DND-41 (cell line): ENCODE measurements around the gene PTPRG.

Experiments
- ATAC-seq: fragments of 200-7000 bp; cut with Tn5 transposase; 3 replicates; pipeline ENCODE4 v1.9.1; 2021; ENCODE audit warnings: low read depth; ENCODE audit not compliant: insufficient read depth
- DNase-seq: peaks from one replicate; pipeline ENCODE4 v3.0.0-alpha.2; 2020
- H2AFZ ChIP-seq: 2 replicates; pipeline ENCODE4 v1.6.0; 2012; ENCODE audit warnings: low read depth, low read length
- H3K27ac ChIP-seq: 2 replicates; pipeline ENCODE4 v1.5.1; 2012; ENCODE audit warnings: low read length, inconsistent platforms
- H3K27me3 ChIP-seq: fragments of 200-600 bp; sonication (generic); 2 replicates; pipeline ENCODE4 v1.6.0; 2012; ENCODE audit warnings: low read length, mild to moderate bottlenecking, inconsistent platforms; ENCODE audit not compliant: insufficient read depth, poor library complexity
- H3K36me3 ChIP-seq: 2 replicates; pipeline ENCODE4 v1.5.1; 2012; ENCODE audit warnings: low read length, inconsistent platforms; ENCODE audit not compliant: insufficient read depth
- H3K4me1 ChIP-seq: 2 replicates; pipeline ENCODE4 v1.5.1; 2012; ENCODE audit warnings: mild to moderate bottlenecking, low read length; ENCODE audit not compliant: insufficient read depth
- H3K4me2 ChIP-seq: 2 replicates; pipeline ENCODE4 v1.6.0; 2012; ENCODE audit warnings: mild to moderate bottlenecking, moderate library complexity, low read length, inconsistent platforms; ENCODE audit not compliant: insufficient read depth
- H3K4me3 ChIP-seq, 2 experiments: fragments of 200-600 bp in 1 of 2; shearing (Covaris generic) in 1 of 2; 2 replicates each; pipeline ENCODE4 v1.5.1; 2012 to 2016; ENCODE audit warnings: inconsistent platforms in 2 of 2, low read length in 2 of 2, mild to moderate bottlenecking in 2 of 2, low read depth in 1 of 2, moderate library complexity in 1 of 2
- H3K79me2 ChIP-seq: 2 replicates; pipeline ENCODE4 v1.6.0; 2012; ENCODE audit warnings: low read length, inconsistent platforms; ENCODE audit not compliant: insufficient read depth
- H3K9ac ChIP-seq: 2 replicates; pipeline ENCODE4 v1.6.0; 2012; ENCODE audit warnings: low read depth, mild to moderate bottlenecking, inconsistent platforms, low read length, moderate library complexity
- H3K9me3 ChIP-seq: 2 replicates; pipeline ENCODE4 v1.5.1; 2012; ENCODE audit warnings: low read length, moderate library complexity, mild to moderate bottlenecking, inconsistent platforms; ENCODE audit not compliant: insufficient read depth, severe bottlenecking
- H4K20me1 ChIP-seq: 2 replicates; pipeline ENCODE4 v1.6.0; 2012; ENCODE audit warnings: low read length; ENCODE audit not compliant: insufficient read depth
- CTCF ChIP-seq: IDR thresholded peaks from 2 replicates; pipeline ENCODE4 v1.5.1; 2012; ENCODE audit warnings: borderline replicate concordance, low read length, moderate library complexity, mild to moderate bottlenecking; ENCODE audit not compliant: poor library complexity, severe bottlenecking; ENCODE audit errors: extremely low read depth
- EZH2 ChIP-seq: IDR thresholded peaks from 3 replicates; pipeline ENCODE4 v1.6.1; 2012; ENCODE audit warnings: borderline replicate concordance, low read depth, mild to moderate bottlenecking, moderate library complexity, low read length, inconsistent platforms; ENCODE audit not compliant: severe bottlenecking

The PTPRG gene

GRCh38 chr3:61996366-61996765 lies 435.0 kb downstream of the PTPRG start:
- no peak for ATAC-seq
- no peak overlapping the region for H2AFZ ChIP-seq
- no peak for TF ChIP-seq EZH2
- TF ChIP-seq CTCF, result no peak
- H3K79me2 ChIP-seq, result no peaks in the 10 kb centered on the region
- H3K36me3 ChIP-seq, result no peaks in the 10 kb centered on the region
- H3K4me1 ChIP-seq, result no peaks in the 10 kb centered on the region
- H3K27me3 ChIP-seq, result no peaks in the 10 kb centered on the region
- H3K4me2 ChIP-seq, result no peak overlapping the region
- no peaks in the 10 kb centered on the region for H3K9me3 ChIP-seq
- no peak overlapping the region for H3K27ac ChIP-seq
- no peaks in the 10 kb centered on the region for H4K20me1 ChIP-seq
- H3K9ac ChIP-seq, result no peak overlapping the region
- DNase-seq, result no peak
- no peak overlapping the region for H3K4me3 ChIP-seq

GRCh38 chr3:61997101-61997500 lies 435.7 kb downstream of the PTPRG start:
- no peaks in the 10 kb centered on the region for H3K36me3 ChIP-seq
- DNase-seq, result no peak
- no peak for TF ChIP-seq CTCF
- TF ChIP-seq EZH2, result no peak
- no peak overlapping the region for H2AFZ ChIP-seq
- H3K79me2 ChIP-seq, result no peaks in the 10 kb centered on the region
- no peak overlapping the region for H3K27ac ChIP-seq
- H3K4me1 ChIP-seq, result no peaks in the 10 kb centered on the region
- no peak overlapping the region for H3K9ac ChIP-seq
- no peak for ATAC-seq
- no peak overlapping the region for H3K4me3 ChIP-seq
- H4K20me1 ChIP-seq, result no peaks in the 10 kb centered on the region
- no peaks in the 10 kb centered on the region for H3K27me3 ChIP-seq
- no peak overlapping the region for H3K4me2 ChIP-seq
- no peaks in the 10 kb centered on the region for H3K9me3 ChIP-seq

- Histone ChIP-seq H3K4me1 (no peaks in the 10 kb centered on the region), H3K4me2 (no peak overlapping the region), H3K79me2 (no peaks in the 10 kb centered on the region), H4K20me1 (no peaks in the 10 kb centered on the region), H3K9me3 (no peaks in the 10 kb centered on the region), H3K4me3 (no peak overlapping the region), H3K27me3 (no peaks in the 10 kb centered on the region), H3K9ac (no peak overlapping the region), H2AFZ (no peak overlapping the region), H3K36me3 (no peaks in the 10 kb centered on the region), H3K27ac (no peak overlapping the region)
- DNase-seq (no peak), ATAC-seq (no peak)
- TF ChIP-seq EZH2 (no peak), CTCF (no peak)
These were observed 442.5 kb downstream of the PTPRG start for GRCh38 chr3:62003835-62004234.

- Histone ChIP-seq H3K27me3 (no peaks in the 10 kb centered on the region), H3K4me3 (no peak overlapping the region), H3K4me2 (no peak overlapping the region), H3K9ac (no peak overlapping the region), H3K27ac (no peak overlapping the region), H3K36me3 (no peaks in the 10 kb centered on the region; the same call in 1 of the 2 replicates), H3K4me1 (no peaks in the 10 kb centered on the region), H3K9me3 (no peaks in the 10 kb centered on the region), H3K79me2 (no peaks in the 10 kb centered on the region), H2AFZ (no peak overlapping the region), H4K20me1 (no peaks in the 10 kb centered on the region)
- ATAC-seq (no peak), DNase-seq (no peak)
- TF ChIP-seq CTCF, result no peak
- TF ChIP-seq EZH2, result no peak
These were observed 445.7 kb downstream of the PTPRG start for GRCh38 chr3:62007036-62007435.
